ENCODE data around the gene LACRT.
"Not testable (repeated sequence)": the region's sequence is repeated elsewhere in the genome, so short reads cannot be mapped to it uniquely, and the experiment has no call there.

LACRT gene

GRCh38 chr12:54634795-54635194 lies at the start of gene LACRT:
LACRT (minus strand) TSS chr12:54634895; CDS start chr12:54634841, 54 bp downstream.
- DNase-seq (ENCODE audit: low spot score): no peak

GRCh38 chr12:54683398-54683797 lies 48.7 kb upstream of the LACRT start:
- DNase-seq (ENCODE audit: low spot score): no peak

GRCh38 chr12:54682674-54683073 lies 48.0 kb upstream of the LACRT start:
- DNase-seq (ENCODE audit: low spot score): no peak

- no peak for DNase-seq (ENCODE audit: low spot score)
These were observed 45.7 kb upstream of the LACRT start for GRCh38 chr12:54680374-54680773.

GRCh38 chr12:54678131-54678530 lies 43.4 kb upstream of the LACRT start:
- DNase-seq (ENCODE audit: low spot score): no peak

- no peak for DNase-seq (ENCODE audit: low spot score)
These were observed 33.2 kb upstream of the LACRT start for GRCh38 chr12:54667945-54668344.

GRCh38 chr12:54666008-54666407 lies 31.3 kb upstream of the LACRT start:
- no peak for DNase-seq (ENCODE audit: low spot score)

- DNase-seq (ENCODE audit: low spot score): not testable (repeated sequence)
These were observed 30.4 kb upstream of the LACRT start for GRCh38 chr12:54665022-54665635.

GRCh38 chr12:54663603-54664002 lies 28.9 kb upstream of the LACRT start:
- DNase-seq (ENCODE audit: low spot score): no peak

- DNase-seq (ENCODE audit: low spot score): no peak
These were observed 27.3 kb upstream of the LACRT start for GRCh38 chr12:54662026-54662425.

- no peak for DNase-seq (ENCODE audit: low spot score)
These were observed 26.4 kb upstream of the LACRT start for GRCh38 chr12:54661048-54661447.

GRCh38 chr12:54660320-54660962 lies 25.7 kb upstream of the LACRT start:
- DNase-seq (ENCODE audit: low spot score): no peak

GRCh38 chr12:54658306-54659264 lies 23.9 kb upstream of the LACRT start:
- DNase-seq (ENCODE audit: low spot score): no peak

GRCh38 chr12:54657105-54657607 lies 22.5 kb upstream of the LACRT start:
- no peak for DNase-seq (ENCODE audit: low spot score)

GRCh38 chr12:54654926-54655325 lies 20.2 kb upstream of the LACRT start:
- no peak for DNase-seq (ENCODE audit: low spot score)

GRCh38 chr12:54653025-54653424 lies 18.3 kb upstream of the LACRT start:
- no peak for DNase-seq (ENCODE audit: low spot score)

- no peak for DNase-seq (ENCODE audit: low spot score)
These were observed 16.2 kb upstream of the LACRT start for GRCh38 chr12:54650889-54651288.

GRCh38 chr12:54650409-54650808 lies 15.7 kb upstream of the LACRT start:
- no peak for DNase-seq (ENCODE audit: low spot score)

- no peak for DNase-seq (ENCODE audit: low spot score)
These were observed 15.1 kb upstream of the LACRT start for GRCh38 chr12:54649825-54650224.

GRCh38 chr12:54648265-54648664 lies 13.6 kb upstream of the LACRT start, which contains the start of gene DCD:
DCD (minus strand) TSS chr12:54648365; CDS start chr12:54648303, 62 bp downstream.
- DNase-seq (ENCODE audit: low spot score): no peak

GRCh38 chr12:54641554-54641953 lies 6.9 kb upstream of the LACRT start:
- DNase-seq (ENCODE audit: low spot score): no peak

GRCh38 chr12:54641089-54641488 lies 6.4 kb upstream of the LACRT start:
- no peak for DNase-seq (ENCODE audit: low spot score)
